Pancreas (tissue), 10 donors: ENCODE results near the gene NOL9. TPM values are rescaled to one million over a fixed set of nuclear protein-coding genes. Genes with fewer than 3 reads are reported as not detected.

ENCODE experiments used
- ATAC-seq, 4 donors: fragments of 200-7000 bp; cut with Tn5 transposase; one replicate each; pipeline versions ENCODE4 v1.8.0 to v1.9.1; 2020; ENCODE audit warnings: mild to moderate bottlenecking in 4 of 4, moderate library complexity in 4 of 4
- DNase-seq, 6 donors: peaks; one replicate each; pipeline ENCODE4 v3.0.0-alpha.2; 2020
- FAIRE-seq: peaks from 2 replicates; lab custom pipeline; 2012; peaks lifted over from hg19 to GRCh38; lab: Jason Lieb, UNC
- H3K27ac ChIP-seq, 4 donors: fragments of 200-600 bp; sonication (generic); 1 replicate in 3 of 4; 2 replicates in 1 of 4; pipeline versions ENCODE4 v1.5.0 to v1.8.0; 2020
- H3K27me3 ChIP-seq, 4 donors: fragments of 200-600 bp; one replicate each; pipeline ENCODE4 v1.8.0; 2021
- H3K36me3 ChIP-seq, 3 donors: fragments of 200-600 bp; sonication (generic) in 1 of 3; one replicate each; pipeline versions ENCODE4 v1.5.0 to v1.8.0; 2020 to 2021
- H3K4me1 ChIP-seq, 3 donors: fragments of 200-600 bp; one replicate each; pipeline ENCODE4 v1.8.0; 2021
- H3K4me3 ChIP-seq, 4 donors: fragments of 200-600 bp; sonication (generic) in 2 of 4; one replicate each; pipeline versions ENCODE4 v1.5.0 to v1.8.0; 2020 to 2021
- H3K9me3 ChIP-seq, 4 donors: fragments of 200-600 bp; one replicate each; pipeline ENCODE4 v1.8.0; 2021
- CTCF ChIP-seq, 4 donors: fragments of 200-600 bp; sonication (generic) in 3 of 4; IDR thresholded peaks; one replicate each; pipeline versions ENCODE4 v1.5.0 to v1.8.0; 2021; ENCODE audit warnings: antibody characterized with exemption in 4 of 4
- WGBS, 2 donors: extraction: QIAGEN DNeasy Blood & Tissue Kit; methylation state at CpG; one replicate each; pipeline ENCODE4 v1.1.7; 2013; 5-methylcytosine and 5-hydroxymethylcytosine counted together
- intact Hi-C, 3 donors: fragments of 100-400 bp; cut with DNase I; formaldehyde crosslinking; loops; one replicate each; pipeline versions ENCODE4 v1.11.1 to v1.14.2; 2022
- polyA plus RNA-seq, 2 donors: library from polyadenylated mRNA; stranded (reverse); fragments of 200-250 nt; gene quantifications; one replicate each; pipeline ENCODE4 v1.2.3, GENCODE V29; 2013
- total RNA-seq, 6 donors: library from RNA; stranded (reverse); fragmentation: NEBNext Ultra II Directional in 4 of 6; extraction: Animal tissue kit (Norgen Biotek cat#: 25700) in 4 of 6; gene quantifications; one replicate each; pipeline versions ENCODE4 v1.2.1 to v1.2.4, GENCODE V29; 2021 to 2023
- donor health status: healthy with polysubstance abuse.
- donor health status: DM: no; HTN: no; CAD: no; lungs with moderate emphysema.
- donor health status: DM: no; HTN: no; CAD: no.
- donor health status: control.
- donor health status: control.
- donor health status: Bipolar disorder and iron deficiency.
- donor health status: DM: yes; HTN: yes; CAD: no.
- donor health status: DM: no; HTN: no; CAD: no.
- donor health status: DM: no; HTN: no; CAD: no.
- donor health status: DM: yes; HTN: yes; CAD: no.

Gene NOL9
- total and polyA plus RNA-seq, 8 donors = 7.5 to 15.1 (median 11.4) TPM

- no peak for TF ChIP-seq CTCF (IDR thresholded peaks at IDR 0.05)
- Histone ChIP-seq H3K9me3 (no peaks in the 10 kb centered on the region), H3K4me1 (peaks cover 0 to 7% (median 4%) of the 10 kb centered on the region in 3 donors), H3K27ac (no peak overlapping the region), H3K27me3 (no peaks in the 10 kb centered on the region), H3K4me3 (no peak overlapping the region), H3K36me3 (peaks cover 6 to 57% (median 55%) of the 10 kb centered on the region in 3 donors)
- DNase-seq (peak in 1 of 6 donors; percentile 64), ATAC-seq (peak in 2 of 4 donors; percentile 6 to 7), FAIRE-seq (no peak)
- WGBS, 2 donors = 85 to 95% methylated on average over 13 of the region's 13 CpGs
- intact Hi-C loops = loop anchor here in 1 of 3 donors (10.0 kb wide), 1 partner anchor 56 kb away; no protein-coding TSS in a partner anchor
Measured at GRCh38 chr1:6591222-6591621, 36.9 kb upstream of the NOL9 start.

GRCh38 chr1:6590046-6590445 lies 35.7 kb upstream of the NOL9 start:
- Histone ChIP-seq H3K36me3 (peaks cover 6 to 49% (median 45%) of the 10 kb centered on the region in 3 donors), H3K4me1 (peaks cover 0 to 7% (median 4%) of the 10 kb centered on the region in 3 donors), H3K27me3 (no peaks in the 10 kb centered on the region), H3K9me3 (no peaks in the 10 kb centered on the region), H3K27ac (no peak overlapping the region), H3K4me3 (no peak overlapping the region)
- WGBS, 2 donors = 80 to 83% methylated on average over 7 of the region's 7 CpGs
- ATAC-seq = no peak
- TF ChIP-seq CTCF (IDR thresholded peaks at IDR 0.05) = no peak
- no peak for FAIRE-seq
- intact Hi-C loops = loop anchor here in 1 of 3 donors (10.0 kb wide), 1 partner anchor 55 kb away; no protein-coding TSS in a partner anchor
- DNase-seq = no peak

GRCh38 chr1:6588893-6589520 lies 34.7 kb upstream of the NOL9 start:
- H3K36me3 ChIP-seq = peaks cover 5 to 39% (median 37%) of the 10 kb centered on the region in 3 donors
- no peak overlapping the region for H3K27ac ChIP-seq
- 86 to 87% methylated on average over 24 of the region's 24 CpGs for WGBS, 2 donors
- no peaks in the 10 kb centered on the region for H3K9me3 ChIP-seq
- peaks cover 0 to 7% (median 4%) of the 10 kb centered on the region in 3 donors for H3K4me1 ChIP-seq
- no peak for TF ChIP-seq CTCF (IDR thresholded peaks at IDR 0.05)
- H3K27me3 ChIP-seq = no peaks in the 10 kb centered on the region
- FAIRE-seq (no peak), ATAC-seq (no peak), DNase-seq (peak in 1 of 6 donors; percentile 68)
- intact Hi-C loops = no loop called here
- H3K4me3 ChIP-seq = no peak overlapping the region

GRCh38 chr1:6588128-6588892 lies 34.0 kb upstream of the NOL9 start:
- WGBS, 2 donors = 61 to 70% methylated on average over 25 of the region's 25 CpGs
- Histone ChIP-seq H3K36me3 (peaks cover 0 to 32% (median 30%) of the 10 kb centered on the region in 3 donors), H3K9me3 (no peaks in the 10 kb centered on the region), H3K4me1 (peaks cover 0 to 7% (median 4%) of the 10 kb centered on the region in 3 donors), H3K4me3 (no peak overlapping the region), H3K27me3 (no peaks in the 10 kb centered on the region), H3K27ac (no peak overlapping the region)
- DNase-seq (peak in 2 of 6 donors; percentile 28 to 66), FAIRE-seq (no peak), ATAC-seq (peak in 2 of 4 donors; percentile 23 to 33)
- intact Hi-C loops = no loop called here
- no peak for TF ChIP-seq CTCF (IDR thresholded peaks at IDR 0.05)
